Measurements from ENCODE around the gene TAF1. TPM values are rescaled to one million over a fixed set of nuclear protein-coding genes. Genes with fewer than 3 reads are reported as not detected.
A peak's percentile ranks its signal among the peaks of the same experiment; 100 is the strongest.

The TAF1 gene
- total and polyA plus RNA-seq, 2 of the 8 experiments (the other 6 are each of a cell fraction or from before 2014, with no cell fraction given) = 6.3 to 30.2 TPM

GRCh38 chrX:71515038-71515396 lies 148.9 kb downstream of the TAF1 start:
- H2BK120ac ChIP-seq (replicated peaks; ENCODE audit: low read depth, low read length) = no peak overlapping the region
- no peak overlapping the region for H2BK20ac ChIP-seq (ENCODE audit: low read length)
- H3K79me1 ChIP-seq (ENCODE audit: low read depth, low read length) = no peaks in the 10 kb centered on the region
- no peaks in the 10 kb centered on the region for H3K79me2 ChIP-seq (ENCODE audit: control insufficient read depth in 1 of 2, insufficient read depth in 2 of 2, low read length in 2 of 2)
- no peak overlapping the region for H3K4ac ChIP-seq (replicated peaks; ENCODE audit: insufficient read length, low read depth, low read length)
- TF ChIP-seq JUN (IDR thresholded peaks at IDR 0.05; ENCODE audit: low read depth, low read length) (no peak), MAFK (IDR thresholded peaks at IDR 0.05; ENCODE audit: low read depth, low read length) (no peak), CEBPB (IDR thresholded peaks at IDR 0.05; ENCODE audit: low read depth, low read length) (no peak), EGR1 (IDR thresholded peaks at IDR 0.05; ENCODE audit: borderline replicate concordance, low read depth, low read length) (no peak), HDAC2 (IDR thresholded peaks at IDR 0.05; ENCODE audit: borderline replicate concordance in 1 of 2, low read depth in 2 of 2, low read length in 2 of 2) (no peak), NANOG (IDR thresholded peaks at IDR 0.05; ENCODE audit: insufficient read depth, low read depth, low read length, poor library complexity, severe bottlenecking) (no peak)
- H3K27ac ChIP-seq (ENCODE audit: low read depth, low read length) = no peak overlapping the region
- no peaks in the 10 kb centered on the region for H3K27me3 ChIP-seq (replicated peaks in 1 of 4; ENCODE audit: control insufficient read depth in 3 of 4, extremely low read depth in 1 of 4, insufficient read depth in 3 of 4, low read length in 3 of 4)
- no peak overlapping the region for H3K18ac ChIP-seq (ENCODE audit: extremely low read depth, low read length)
- H4K8ac ChIP-seq (ENCODE audit: extremely low read depth, insufficient read depth, low read length) = no peak overlapping the region
- H4K20me1 ChIP-seq (replicated peaks in 1 of 2; ENCODE audit: control insufficient read depth in 1 of 2, insufficient read depth in 2 of 2, low read length in 2 of 2) = no peaks in the 10 kb centered on the region
- H3K14ac ChIP-seq (ENCODE audit: insufficient read length) = no peak overlapping the region
- CTCF ChIA-PET (ENCODE audit: partially characterized antibody) = interaction anchor here (0.7 kb wide), 1 partner anchor 24 kb away, joined by 3 read pairs; no protein-coding TSS in a partner anchor
- H3K36me3 ChIP-seq (ENCODE audit: control insufficient read depth in 2 of 4, insufficient read depth in 4 of 4, low read length in 3 of 4) = no peaks in the 10 kb centered on the region
- H3K23ac ChIP-seq (ENCODE audit: insufficient read length) = no peak overlapping the region
- H3K56ac ChIP-seq (replicated peaks; ENCODE audit: insufficient read length, low read depth, low read length) = no peak overlapping the region
- H4K5ac ChIP-seq (ENCODE audit: insufficient read length, low read depth, low read length) = no peak overlapping the region
- WGBS, 2 experiments (ENCODE audit: extremely low coverage in 1 of 2, insufficient coverage in 1 of 2, insufficient read length in 1 of 2, insufficient replicate concordance in 2 of 2, low coverage in 1 of 2, low lambda C conversion rate in 2 of 2, missing lambda C conversion rate in 1 of 2) = 100% methylated on average over 2 of the region's 2 CpGs; no CpG with 5 or more reads in 1 of the 2 experiments
- POLR2A ChIA-PET (ENCODE audit: partially characterized antibody) = interaction anchor here (1.0 to 1.2 kb wide), 2 partner anchors 19 to 26 kb away, joined by 3 to 5 read pairs; no protein-coding TSS in a partner anchor
- no peak overlapping the region for H2BK5ac ChIP-seq (ENCODE audit: low read depth, low read length)
- H3K9ac ChIP-seq (replicated peaks in 1 of 4; ENCODE audit: extremely low read depth in 1 of 4, low read depth in 3 of 4, low read length in 3 of 4) = no peak overlapping the region
- no peak overlapping the region for H4K91ac ChIP-seq (replicated peaks; ENCODE audit: insufficient read length, low read length)
- DNase-seq (ENCODE audit: low read depth in 1 of 2, low spot score in 2 of 2) (no peak), FAIRE-seq (no peak)
- H2AK5ac ChIP-seq (ENCODE audit: low read depth, low read length) = no peak overlapping the region
- no peak overlapping the region for H2BK15ac ChIP-seq (ENCODE audit: low read length)
- H3K4me2 ChIP-seq (ENCODE audit: insufficient read depth in 1 of 2, low read depth in 2 of 2, low read length in 2 of 2) = no peak overlapping the region
- H2AFZ ChIP-seq (ENCODE audit: low read length) = 0 out of 2 replicates have a peak overlapping the region, but pooled peaks have one; percentile 22
- no peaks in the 10 kb centered on the region for H3K9me3 ChIP-seq (ENCODE audit: insufficient read depth in 2 of 2, low read depth in 1 of 2, low read length in 1 of 2)
- no peak overlapping the region for H3K4me3 ChIP-seq (ENCODE audit: extremely low read depth in 1 of 4, insufficient read depth in 2 of 4, low read depth in 3 of 4, low read length in 4 of 4)
- H2BK12ac ChIP-seq (ENCODE audit: low read depth, low read length) = no peak overlapping the region
- H3K4me1 ChIP-seq (replicated peaks in 1 of 4; ENCODE audit: control insufficient read depth in 3 of 4, insufficient read depth in 4 of 4, low read length in 3 of 4) = no peaks in the 10 kb centered on the region
- no peaks in the 10 kb centered on the region for H3K23me2 ChIP-seq (ENCODE audit: low read depth, low read length)

Measured in H1 (cell line).